ENCODE data around the gene IMMP1L.

- TF ChIP-seq CTCF (IDR thresholded peaks at IDR 0.05) (no peak), SIN3A (IDR thresholded peaks at IDR 0.05; ENCODE audit: borderline replicate concordance, insufficient read depth, low read depth, low read length) (no peak)
Measured at GRCh38 chr11:31492320-31492913, 17.0 kb downstream of the IMMP1L start.

Measured in Panc1 (cell line).